K562 (cell line): Measurements from ENCODE around the gene TRIM3. TPM values are rescaled to one million over a fixed set of nuclear protein-coding genes. Genes with fewer than 3 reads are reported as not detected.

Experiments used
- ATAC-seq: fragments of 200-7000 bp; cut with Tn5 transposase; 3 replicates; pipeline ENCODE4 v1.9.1; 2020; ENCODE audit warnings: moderate library complexity
- BruUV-seq: library from RNA; stranded (reverse); fragments of 400-500 nt; replicated peaks from 2 replicates; lab custom pipeline; 2021; lab: Mats Ljungman, UMichigan
- CTCF ChIA-PET: fragments of 300-600 bp; formaldehyde crosslinking; extraction: SDS; loops from one replicate; lab custom pipeline; 2021; ENCODE audit warnings: low intra/inter-chr PET ratio; lab: Yijun Ruan, JAX
- POLR2A ChIA-PET: fragments of 300-600, 350-650 bp; sonication (Branson Sonifier 250); formaldehyde crosslinking; extraction: SDS; loops from one replicate; lab custom pipeline; 2021; ENCODE audit warnings: antibody characterized with exemption, inconsistent platforms; lab: Yijun Ruan, JAX
- DNase-seq, 4 experiments: peaks; one replicate each; pipeline versions ENCODE4 v3.0.0 to v3.0.0-alpha.2; 2011 to 2018; ENCODE audit warnings: low spot score in 3 of 4, mixed read lengths in 3 of 4; ENCODE audit errors: extremely low read depth in 1 of 4
- FAIRE-seq: peaks from 2 replicates; lab custom pipeline; 2011; peaks lifted over from hg19 to GRCh38; lab: Jason Lieb, UNC
- H2AFZ ChIP-seq: 2 replicates; pipeline ENCODE4 v1.6.0; 2011; ENCODE audit warnings: low read depth, low read length, control low read depth, inconsistent platforms
- H3K27ac ChIP-seq: fragments of 200-600 bp; 3 replicates; pipeline ENCODE4 v1.8.0; 2011; ENCODE audit warnings: low read depth, mild to moderate bottlenecking, control low read depth, inconsistent platforms, low read length, moderate library complexity, mixed read lengths; ENCODE audit errors: extremely low read depth
- H3K27me3 ChIP-seq, 2 experiments: fragments of 300-600 bp in 1 of 2; 2 replicates in 1 of 2; 3 replicates in 1 of 2; pipeline versions ENCODE4 v1.6.0 to v1.8.0; 2011; ENCODE audit warnings: inconsistent platforms in 2 of 2, low read length in 2 of 2, mild to moderate bottlenecking in 1 of 2, mixed read lengths in 1 of 2, moderate library complexity in 1 of 2; ENCODE audit not compliant: control insufficient read depth in 2 of 2, insufficient read depth in 2 of 2
- H3K36me3 ChIP-seq: fragments of 300-600 bp; 3 replicates; pipeline ENCODE4 v1.8.0; 2011; ENCODE audit warnings: mild to moderate bottlenecking, low read length, inconsistent platforms; ENCODE audit not compliant: control insufficient read depth, insufficient read depth
- H3K4me1 ChIP-seq, 2 experiments: fragments of 200-600 bp in 1 of 2; replicated peaks in 1 of 2; 2 replicates in 1 of 2; 3 replicates in 1 of 2; pipeline versions ENCODE4 v1.5.1 to v1.8.0; 2011; ENCODE audit warnings: inconsistent platforms in 2 of 2, low read length in 2 of 2, mild to moderate bottlenecking in 1 of 2, mixed read lengths in 1 of 2, moderate library complexity in 1 of 2; ENCODE audit not compliant: control insufficient read depth in 2 of 2, insufficient read depth in 2 of 2
- H3K4me2 ChIP-seq: 2 replicates; pipeline ENCODE4 v1.6.1; 2011; ENCODE audit warnings: low read length, control low read depth, inconsistent platforms, mixed read lengths; ENCODE audit not compliant: insufficient read depth
- H3K4me3 ChIP-seq: fragments of 200-600 bp; sonication (generic), shearing (Covaris generic); 2 replicates; pipeline ENCODE4 v1.5.1; 2016; ENCODE audit warnings: control low read depth, inconsistent platforms
- H3K79me2 ChIP-seq: fragments of 200-600 bp; 3 replicates; pipeline ENCODE4 v1.8.0; 2011; ENCODE audit warnings: low read length, inconsistent platforms; ENCODE audit not compliant: control insufficient read depth, insufficient read depth
- H3K9ac ChIP-seq, 2 experiments: 2 replicates each; pipeline versions ENCODE4 v1.6.0 to v1.6.1; 2011; ENCODE audit warnings: low read depth in 2 of 2, low read length in 2 of 2, control low read depth in 1 of 2, inconsistent platforms in 1 of 2, mild to moderate bottlenecking in 1 of 2, mixed read lengths in 1 of 2; ENCODE audit not compliant: insufficient read depth in 1 of 2
- H3K9me1 ChIP-seq: one replicate; pipeline ENCODE4 v1.6.0; 2011; ENCODE audit warnings: inconsistent platforms, mild to moderate bottlenecking, low read length, moderate library complexity; ENCODE audit not compliant: control insufficient read depth, insufficient read depth
- H3K9me3 ChIP-seq: replicated peaks from 2 replicates; pipeline ENCODE4 v1.5.1; 2011; ENCODE audit warnings: low read depth, low read length, inconsistent platforms; ENCODE audit not compliant: control insufficient read depth, insufficient read depth
- H4K20me1 ChIP-seq: replicated peaks from 2 replicates; pipeline ENCODE4 v1.6.1; 2011; ENCODE audit warnings: low read length, inconsistent platforms, mixed read lengths; ENCODE audit not compliant: control insufficient read depth, insufficient read depth
- CTCF ChIP-seq, 3 experiments: IDR thresholded peaks in 2 of 3; conservative IDR thresholded peaks in 1 of 3; 2 replicates each; pipeline ENCODE4 v1.5.1; 2011 to 2012; ENCODE audit warnings: low read length in 3 of 3, mild to moderate bottlenecking in 3 of 3, control low read depth in 2 of 3, improper control_type of control experiment in 1 of 3, inconsistent platforms in 1 of 3, low read depth in 1 of 3, mixed read lengths in 1 of 3, moderate library complexity in 1 of 3; ENCODE audit not compliant: insufficient read depth in 2 of 3
- KDM1A ChIP-seq, 2 experiments: fragments of 450-650 bp; IDR thresholded peaks; 2 replicates each; pipeline ENCODE4 v1.6.1; 2016; ENCODE audit warnings: mild to moderate bottlenecking in 2 of 2
- NR0B1 ChIP-seq: fragments of 450-650 bp; IDR thresholded peaks from one replicate; pipeline ENCODE4 v1.6.1; 2018; ENCODE audit warnings: mild to moderate bottlenecking, moderate library complexity; ENCODE audit not compliant: partially characterized antibody
- PHB ChIP-seq: fragments of 250-450 bp; sonication (Bioruptor Pico); IDR thresholded peaks from 2 replicates; pipeline ENCODE4 v1.5.0; 2021
- RAD21 ChIP-seq, 2 experiments: fragments of 250-450 bp in 1 of 2; fragments of 450-650 bp in 1 of 2; sonication (Bioruptor Pico) in 1 of 2; formaldehyde crosslinking in 1 of 2; IDR thresholded peaks in 1 of 2; conservative IDR thresholded peaks in 1 of 2; 2 replicates each; pipeline versions ENCODE4 v1.4.0 to v1.8.0; 2020 to 2022; ENCODE audit warnings: mild to moderate bottlenecking in 2 of 2, moderate library complexity in 1 of 2
- SMC3 ChIP-seq: conservative IDR thresholded peaks from 2 replicates; pipeline ENCODE4 v1.6.1; 2011; ENCODE audit warnings: low read depth, low read length, improper control_type of control experiment; ENCODE audit not compliant: insufficient read depth
- ZNF431 ChIP-seq: sonication (generic); formaldehyde crosslinking; IDR thresholded peaks from 2 replicates; pipeline ENCODE4 v1.8.0; 2022; ENCODE audit warnings: mild to moderate bottlenecking, missing genetic modification reagents
- ZNF444 ChIP-seq: fragments of 250-450 bp; sonication (Bioruptor Pico); IDR thresholded peaks from 2 replicates; pipeline ENCODE4 v1.4.0; 2020; ENCODE audit warnings: mild to moderate bottlenecking, moderate library complexity
- ZNF583 ChIP-seq: fragments of 250-450 bp; sonication (Bioruptor Pico); IDR thresholded peaks from 2 replicates; pipeline ENCODE4 v1.4.0; 2020
- WGBS: fragments of 100-300 bp; shearing (Covaris generic); methylation state at CpG from one replicate; pipeline ENCODE4 v1.1.6; 2016; ENCODE audit warnings: low coverage, mixed read lengths; ENCODE audit not compliant: insufficient coverage; ENCODE audit errors: missing lambda C conversion rate; 5-methylcytosine and 5-hydroxymethylcytosine counted together
- in situ Hi-C: fragments of 300-500 bp; cut with MboI; formaldehyde crosslinking; loops from 4 replicates; pipeline ENCODE4 v1.15.0; 2018; ENCODE audit warnings: inconsistent platforms, mixed read lengths
- intact Hi-C: fragments of 100-400 bp; cut with micrococcal nuclease; formaldehyde crosslinking; loops from 2 replicates; pipeline ENCODE4 v1.14.2; 2022
- polyA plus RNA-seq, 8 experiments: library from polyadenylated mRNA; depleted of rRNA in 4 of 8; stranded (reverse) in 5 of 8; unstranded in 3 of 8; fragments of >200 nt; fragmentation: Nextera tagmentation in 2 of 8; fragmentation: Illumina TruSeq in 1 of 8; extraction: Ambion mirVana in 2 of 8; extraction: Trizol in 1 of 8; gene quantifications; 2 replicates each; pipeline versions ENCODE4 v1.2.1 to v1.2.3, GENCODE V29; 2011 to 2014; ENCODE audit warnings: inconsistent platforms in 1 of 8, missing spikeins in 1 of 8
- total RNA-seq, 7 experiments: library from RNA; depleted of rRNA in 6 of 7; stranded (reverse); fragments of >200 nt in 6 of 7; fragmentation: Illumina TruSeq in 2 of 7; extraction: Trizol in 2 of 7; gene quantifications; 2 replicates each; pipeline versions ENCODE4 v1.2.1 to v1.2.3, GENCODE V29; 2011 to 2021; ENCODE audit warnings: low replicate concordance in 1 of 7
- TF ChIP-seq, protein P1 (sequence below): sonication (generic); formaldehyde crosslinking; IDR thresholded peaks from 2 replicates; pipeline ENCODE4 v1.8.0; 2023; ENCODE audit warnings: mild to moderate bottlenecking, missing genetic modification reagents

The TRIM3 gene
- total and polyA plus RNA-seq, 9 of the 15 experiments (the other 6 are each of a cell fraction or from before 2014, with no cell fraction given): 0.45 to 9.2 (median 4.7) TPM

GRCh38 chr11:6516865-6517264 lies 43.1 kb upstream of the TRIM3 start:
- Histone ChIP-seq H3K27ac (no peak overlapping the region), H4K20me1 (no peaks in the 10 kb centered on the region), H2AFZ (no peak overlapping the region), H3K9me1 (no peaks in the 10 kb centered on the region), H3K79me2 (no peaks in the 10 kb centered on the region), H3K9ac (no peak overlapping the region), H3K4me2 (no peak overlapping the region), H3K4me3 (no peak overlapping the region), H3K36me3 (peaks cover 9% of the 10 kb centered on the region), H3K4me1 (no peaks in the 10 kb centered on the region), H3K27me3 (no peaks in the 10 kb centered on the region), H3K9me3 (no peaks in the 10 kb centered on the region)
- ChIA-PET POLR2A (no interaction called here), CTCF (no interaction called here)
- BruUV-seq: no TSS peak
- no peak for FAIRE-seq
- no peak for DNase-seq
- TF ChIP-seq PHB (no peak), KDM1A (IDR thresholded peaks at IDR 0.05) (no peak)
- in situ Hi-C loops (no loop called here), intact Hi-C loops (no loop called here)
- no peak for ATAC-seq

DNA sequence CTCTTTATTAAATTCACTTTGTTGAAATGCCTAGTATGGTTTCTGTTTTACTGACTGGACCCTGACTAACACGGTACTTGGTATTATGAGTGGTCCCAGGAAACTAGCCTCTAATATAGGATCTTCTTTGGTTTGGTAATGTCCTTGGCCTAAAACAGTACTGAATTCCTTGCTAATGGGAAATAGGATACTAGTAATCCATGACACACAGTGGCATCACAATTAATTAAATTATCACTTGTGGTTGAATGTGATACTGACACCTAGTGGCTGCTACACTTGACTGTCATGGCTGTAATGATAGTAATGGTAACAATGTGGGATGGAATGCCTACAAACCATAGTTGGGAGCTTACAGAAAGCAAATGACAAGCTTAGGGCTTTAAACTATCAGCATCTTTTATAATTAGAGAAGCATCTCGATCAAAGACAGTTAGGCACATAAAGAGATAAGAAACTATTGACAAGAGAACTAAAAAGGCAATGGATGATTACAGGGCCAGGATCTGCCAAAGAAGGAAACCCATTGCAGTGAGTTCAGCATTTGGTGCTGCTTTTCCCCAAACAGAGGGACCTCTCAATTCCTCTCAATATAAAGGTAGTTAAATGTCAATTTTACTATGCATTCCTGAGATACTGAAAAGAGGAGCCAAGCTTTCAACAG lies 32.0 kb upstream of the TRIM3 start:
- ATAC-seq: peak; percentile 86
- TF ChIP-seq CTCF (IDR thresholded peaks at IDR 0.05 in 2 of 3, conservative IDR thresholded peaks at IDR 0.05 in 1 of 3; ENCODE audit: insufficient read depth in 2 of 3, low read depth in 1 of 3, low read length in 3 of 3) (peak; percentile 61 to 78 (median 77); a peak in 5 of 6 replicates), ZNF583 (no peak), ZNF444 (CRISPR knock-in tag) (no peak), NR0B1 (no peak), SMC3 (peak; percentile 58), RAD21 (CRISPR knock-in tag; conservative IDR thresholded peaks at IDR 0.05 in 1 of 2, IDR thresholded peaks at IDR 0.05 in 1 of 2) (peak; percentile 46 to 69), ZNF431 (CRISPR knock-in tag) (no peak)
- TF ChIP-seq, protein P1, sequence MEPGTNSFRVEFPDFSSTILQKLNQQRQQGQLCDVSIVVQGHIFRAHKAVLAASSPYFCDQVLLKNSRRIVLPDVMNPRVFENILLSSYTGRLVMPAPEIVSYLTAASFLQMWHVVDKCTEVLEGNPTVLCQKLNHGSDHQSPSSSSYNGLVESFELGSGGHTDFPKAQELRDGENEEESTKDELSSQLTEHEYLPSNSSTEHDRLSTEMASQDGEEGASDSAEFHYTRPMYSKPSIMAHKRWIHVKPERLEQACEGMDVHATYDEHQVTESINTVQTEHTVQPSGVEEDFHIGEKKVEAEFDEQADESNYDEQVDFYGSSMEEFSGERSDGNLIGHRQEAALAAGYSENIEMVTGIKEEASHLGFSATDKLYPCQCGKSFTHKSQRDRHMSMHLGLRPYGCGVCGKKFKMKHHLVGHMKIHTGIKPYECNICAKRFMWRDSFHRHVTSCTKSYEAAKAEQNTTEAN (CRISPR knock-in tag): no peak

More for the DNA sequence above, 32.0 kb upstream of the TRIM3 start:
- no peaks in the 10 kb centered on the region for H4K20me1 ChIP-seq
- BruUV-seq: no TSS peak
- no peaks in the 10 kb centered on the region for H3K4me1 ChIP-seq
- POLR2A ChIA-PET: interaction anchor here (0.6 to 2.3 kb wide), 3 partner anchors 10 to 306 kb away, joined by 3 to 7 read pairs (median 6); no protein-coding TSS in a partner anchor
- peak; percentile 32 to 53 (median 34) for DNase-seq
- H3K79me2 ChIP-seq: no peaks in the 10 kb centered on the region
- peaks cover 38% of the 10 kb centered on the region for H3K36me3 ChIP-seq
- intact Hi-C loops (loop anchor here (1.0 kb wide), 3 partner anchors 66 to 252 kb away; no protein-coding TSS in a partner anchor), in situ Hi-C loops (no loop called here)
- H3K4me2 ChIP-seq: no peak overlapping the region
- H3K4me3 ChIP-seq: no peak overlapping the region
- no peak for FAIRE-seq
- no peaks in the 10 kb centered on the region for H3K9me1 ChIP-seq
- no peak overlapping the region for H3K9ac ChIP-seq
- CTCF ChIA-PET: interaction anchor here (0.6 to 3.0 kb wide), 2 partner anchors 127 to 1867 kb away, joined by 3 to 12 read pairs; no protein-coding TSS in a partner anchor
- no peaks in the 10 kb centered on the region for H3K27me3 ChIP-seq
- no peaks in the 10 kb centered on the region for H3K9me3 ChIP-seq
- H3K27ac ChIP-seq: no peak overlapping the region
- WGBS: 50% methylated on average over 2 of the region's 2 CpGs
- H2AFZ ChIP-seq: no peak overlapping the region
